Astrocyte of the cerebellum (primary cell): Measurements from ENCODE around the gene TFDP1.
"Not testable (repeated sequence)": the region's sequence is repeated elsewhere in the genome, so short reads cannot be mapped to it uniquely, and the experiment has no call there.

Experiments used
- DNase-seq: peaks from one replicate; pipeline ENCODE4 v3.0.0-alpha.2; 2011; ENCODE audit warnings: low read depth
- H3K4me3 ChIP-seq: 2 replicates; pipeline ENCODE4 v1.5.1; 2011; ENCODE audit warnings: mild to moderate bottlenecking, low read depth, low read length, moderate library complexity
- CTCF ChIP-seq: IDR thresholded peaks from 2 replicates; pipeline ENCODE4 v1.5.1; 2012; ENCODE audit warnings: low read length, low read depth, moderate library complexity, mild to moderate bottlenecking; ENCODE audit errors: missing control alignments
- in situ Hi-C: cut with HindIII; loops from 2 replicates; pipeline ENCODE4 v1.10.0; 2017; ENCODE audit warnings: low sequenced_read_pairs

Gene TFDP1

GRCh38 chr13:113589251-113589960 lies 4.9 kb downstream of the TFDP1 start:
- TF ChIP-seq CTCF: no peak
- no peak for DNase-seq
- H3K4me3 ChIP-seq: no peak overlapping the region
- in situ Hi-C loops: no loop called here

- H3K4me3 ChIP-seq: no peak overlapping the region
- in situ Hi-C loops: no loop called here
- no peak for TF ChIP-seq CTCF
- no peak for DNase-seq
These were observed 5.4 kb downstream of the TFDP1 start for GRCh38 chr13:113589961-113590339.

GRCh38 chr13:113591750-113592149 lies 7.2 kb downstream of the TFDP1 start:
- DNase-seq: no peak
- no peak overlapping the region for H3K4me3 ChIP-seq
- no peak for TF ChIP-seq CTCF
- in situ Hi-C loops: no loop called here

- H3K4me3 ChIP-seq: no peak overlapping the region
- DNase-seq: no peak
- no peak for TF ChIP-seq CTCF
- in situ Hi-C loops: no loop called here
These were observed 8.0 kb downstream of the TFDP1 start for GRCh38 chr13:113592571-113592970.

- H3K4me3 ChIP-seq, DNase-seq, in situ Hi-C loops: not testable (repeated sequence)
These were observed 9.7 kb downstream of the TFDP1 start for GRCh38 chr13:113594066-113594821.

- in situ Hi-C loops: no loop called here
- no peak for TF ChIP-seq CTCF
- no peak overlapping the region for H3K4me3 ChIP-seq
- DNase-seq: no peak
These were observed 10.6 kb downstream of the TFDP1 start for GRCh38 chr13:113595131-113595530.

GRCh38 chr13:113596321-113597200 lies 12.0 kb downstream of the TFDP1 start:
- in situ Hi-C loops: no loop called here
- no peak for DNase-seq
- H3K4me3 ChIP-seq: no peak overlapping the region
- no peak for TF ChIP-seq CTCF
